ENCODE results near the gene KCNK15. TPM values are rescaled to one million over a fixed set of nuclear protein-coding genes. Genes with fewer than 3 reads are reported as not detected.

Gene KCNK15
- total and polyA plus RNA-seq, 4 donors = 0.48 to 2.6 (median 1.1) TPM

- Histone ChIP-seq H3K27me3 (ENCODE audit: control insufficient read depth in 3 of 3, insufficient read depth in 3 of 3, low read length in 2 of 3) (peaks cover 0 to 5% (median 0%) of the 10 kb centered on the region in 3 donors), H3K9me3 (ENCODE audit: control insufficient read depth in 4 of 4, insufficient read depth in 3 of 4, low read length in 3 of 4) (no peaks in the 10 kb centered on the region), H3K27ac (ENCODE audit: low read depth in 1 of 2, low read length in 1 of 2) (no peak overlapping the region), H3K4me3 (no peak overlapping the region), H3K4me1 (ENCODE audit: control insufficient read depth in 5 of 5, insufficient read depth in 5 of 5, low read length in 5 of 5) (no peaks in the 10 kb centered on the region), H3K9ac (ENCODE audit: insufficient read depth in 1 of 2, low read length in 2 of 2) (no peak overlapping the region), H3K36me3 (ENCODE audit: control insufficient read depth in 4 of 4, insufficient read depth in 4 of 4, low read length in 4 of 4) (no peaks in the 10 kb centered on the region)
- TF ChIP-seq, protein P1, sequence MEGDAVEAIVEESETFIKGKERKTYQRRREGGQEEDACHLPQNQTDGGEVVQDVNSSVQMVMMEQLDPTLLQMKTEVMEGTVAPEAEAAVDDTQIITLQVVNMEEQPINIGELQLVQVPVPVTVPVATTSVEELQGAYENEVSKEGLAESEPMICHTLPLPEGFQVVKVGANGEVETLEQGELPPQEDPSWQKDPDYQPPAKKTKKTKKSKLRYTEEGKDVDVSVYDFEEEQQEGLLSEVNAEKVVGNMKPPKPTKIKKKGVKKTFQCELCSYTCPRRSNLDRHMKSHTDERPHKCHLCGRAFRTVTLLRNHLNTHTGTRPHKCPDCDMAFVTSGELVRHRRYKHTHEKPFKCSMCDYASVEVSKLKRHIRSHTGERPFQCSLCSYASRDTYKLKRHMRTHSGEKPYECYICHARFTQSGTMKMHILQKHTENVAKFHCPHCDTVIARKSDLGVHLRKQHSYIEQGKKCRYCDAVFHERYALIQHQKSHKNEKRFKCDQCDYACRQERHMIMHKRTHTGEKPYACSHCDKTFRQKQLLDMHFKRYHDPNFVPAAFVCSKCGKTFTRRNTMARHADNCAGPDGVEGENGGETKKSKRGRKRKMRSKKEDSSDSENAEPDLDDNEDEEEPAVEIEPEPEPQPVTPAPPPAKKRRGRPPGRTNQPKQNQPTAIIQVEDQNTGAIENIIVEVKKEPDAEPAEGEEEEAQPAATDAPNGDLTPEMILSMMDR (IDR thresholded peaks at IDR 0.05; ENCODE audit: control extremely low read depth, extremely low read depth) = no peak
- 55 to 65% methylated on average over 9 to 10 of the region's 10 CpGs for WGBS, 2 donors
- no peak for ATAC-seq (ENCODE audit: insufficient read depth, low FRiP score)
- no peak for DNase-seq
Observed at GRCh38 chr20:44773070-44773829, 27.6 kb downstream of the KCNK15 start.

DNA sequence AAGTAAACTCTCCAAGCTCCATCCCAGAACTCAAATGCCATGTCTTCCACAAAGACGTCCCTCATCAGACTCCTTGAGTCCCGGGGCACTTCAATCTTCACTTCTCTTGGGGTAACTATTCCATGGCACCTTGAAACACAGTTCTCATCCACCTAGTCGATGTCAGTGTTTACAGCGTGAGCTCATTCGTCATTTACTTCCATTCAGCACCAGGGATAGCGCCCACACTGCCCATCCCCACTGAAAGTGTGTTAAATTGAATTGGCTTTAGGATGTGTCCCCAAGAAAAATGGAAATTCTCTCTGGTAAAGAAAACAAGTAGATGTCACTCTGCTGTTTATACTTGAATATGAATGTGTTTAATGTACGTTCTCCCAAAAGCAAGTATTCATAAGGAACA, 31.3 kb downstream of the KCNK15 start:
- H3K36me3 ChIP-seq (ENCODE audit: control insufficient read depth in 4 of 4, insufficient read depth in 4 of 4, low read length in 4 of 4) = no peaks in the 10 kb centered on the region
- no peak overlapping the region for H3K27ac ChIP-seq (ENCODE audit: low read depth in 1 of 2, low read length in 1 of 2)
- TF ChIP-seq, protein P1 (IDR thresholded peaks at IDR 0.05; ENCODE audit: control extremely low read depth, extremely low read depth) = no peak
- H3K9me3 ChIP-seq (ENCODE audit: control insufficient read depth in 4 of 4, insufficient read depth in 3 of 4, low read length in 3 of 4) = no peaks in the 10 kb centered on the region
- peaks cover 0 to 3% (median 0%) of the 10 kb centered on the region in 3 donors for H3K27me3 ChIP-seq (ENCODE audit: control insufficient read depth in 3 of 3, insufficient read depth in 3 of 3, low read length in 2 of 3)
- no peaks in the 10 kb centered on the region for H3K4me1 ChIP-seq (ENCODE audit: control insufficient read depth in 5 of 5, insufficient read depth in 5 of 5, low read length in 5 of 5)
- ATAC-seq (ENCODE audit: insufficient read depth, low FRiP score) (no peak), DNase-seq (peak in 2 of 3 donors; percentile 32 to 53)
- no peak overlapping the region for H3K9ac ChIP-seq (ENCODE audit: insufficient read depth in 1 of 2, low read length in 2 of 2)
- H3K4me3 ChIP-seq = no peak overlapping the region
- 21% methylated on average over 7 of the region's 7 CpGs for WGBS, 2 donors

DNA sequence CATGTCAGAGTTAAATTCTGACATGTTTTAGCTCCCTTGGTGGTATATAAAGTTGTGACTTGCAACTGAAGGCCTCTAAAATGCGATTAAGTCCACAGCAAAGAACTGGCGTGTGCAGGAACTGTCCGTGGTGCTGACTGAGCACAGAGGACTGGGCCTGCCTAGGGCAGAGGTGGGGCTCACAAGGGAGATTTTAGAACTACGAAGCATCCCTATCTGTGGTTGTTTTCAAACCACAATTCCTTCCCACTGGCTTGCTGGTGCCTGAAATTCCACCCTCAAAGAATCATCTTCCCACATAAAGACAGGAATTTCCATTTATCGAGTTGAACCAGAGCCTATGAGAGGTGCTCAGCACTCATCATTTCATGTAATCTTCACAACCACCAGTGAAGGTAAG, 34.6 kb downstream of the KCNK15 start:
- ATAC-seq (ENCODE audit: insufficient read depth, low FRiP score) (no peak), DNase-seq (peak; percentile 67 to 86 (median 72))
- H3K36me3 ChIP-seq (ENCODE audit: control insufficient read depth in 4 of 4, insufficient read depth in 4 of 4, low read length in 4 of 4) = no peaks in the 10 kb centered on the region
- H3K9ac ChIP-seq (ENCODE audit: insufficient read depth in 1 of 2, low read length in 2 of 2) = no peak overlapping the region
- H3K27me3 ChIP-seq (ENCODE audit: control insufficient read depth in 3 of 3, insufficient read depth in 3 of 3, low read length in 2 of 3) = peaks cover 0 to 3% (median 0%) of the 10 kb centered on the region in 3 donors
- H3K9me3 ChIP-seq (ENCODE audit: control insufficient read depth in 4 of 4, insufficient read depth in 3 of 4, low read length in 3 of 4) = peaks cover 0 to 6% (median 0%) of the 10 kb centered on the region in 4 donors
- H3K27ac ChIP-seq (ENCODE audit: low read depth in 1 of 2, low read length in 1 of 2) = no peak overlapping the region
- no peaks in the 10 kb centered on the region for H3K4me1 ChIP-seq (ENCODE audit: control insufficient read depth in 5 of 5, insufficient read depth in 5 of 5, low read length in 5 of 5)
- WGBS, 2 donors = 30 to 37% methylated on average over 5 of the region's 5 CpGs
- no peak overlapping the region for H3K4me3 ChIP-seq
- TF ChIP-seq, protein P1 (IDR thresholded peaks at IDR 0.05; ENCODE audit: control extremely low read depth, extremely low read depth) = no peak
